Measurements from ENCODE around the gene HSPB8.

The HSPB8 gene, protein sequence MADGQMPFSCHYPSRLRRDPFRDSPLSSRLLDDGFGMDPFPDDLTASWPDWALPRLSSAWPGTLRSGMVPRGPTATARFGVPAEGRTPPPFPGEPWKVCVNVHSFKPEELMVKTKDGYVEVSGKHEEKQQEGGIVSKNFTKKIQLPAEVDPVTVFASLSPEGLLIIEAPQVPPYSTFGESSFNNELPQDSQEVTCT

DNA sequence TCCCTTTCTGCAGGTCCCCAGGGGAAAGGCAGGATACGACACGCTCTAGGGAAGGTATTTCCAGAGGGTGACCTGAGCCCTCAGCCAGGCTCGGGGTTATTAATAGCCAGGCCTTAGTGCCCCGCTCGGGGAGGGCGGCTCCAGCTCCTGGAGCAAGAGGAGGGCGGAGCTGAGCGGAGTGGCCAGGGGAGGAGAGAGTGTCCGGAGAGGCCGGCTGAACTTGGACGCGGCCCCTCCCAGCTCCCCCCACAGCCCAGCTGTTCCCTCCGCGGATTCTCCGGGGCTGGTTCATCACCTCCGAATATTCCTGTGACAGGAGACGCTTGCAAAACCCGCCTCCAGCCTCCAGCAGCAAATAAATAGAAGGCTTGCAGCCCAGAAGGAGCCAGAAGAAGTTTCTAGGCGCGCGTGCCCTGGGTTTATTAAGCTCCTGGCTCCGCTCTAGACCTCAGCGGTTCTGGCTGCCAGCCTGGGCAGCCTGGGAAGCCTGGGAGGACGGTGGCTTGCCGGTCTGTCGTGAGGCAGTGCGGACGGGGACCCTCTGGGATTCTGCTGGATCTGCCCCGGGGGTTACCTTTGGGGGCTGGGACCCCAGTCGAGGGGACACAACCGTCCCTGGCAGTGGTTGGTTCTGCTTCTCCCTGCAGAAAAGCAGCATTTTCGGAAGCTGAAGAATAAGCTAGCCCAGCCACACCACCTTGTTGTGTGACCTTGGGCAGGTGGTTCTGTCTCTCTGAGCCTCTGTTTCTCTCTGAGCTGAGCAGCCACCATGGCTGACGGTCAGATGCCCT is at the start of gene HSPB8:
Gene HSPB8, plus strand, starts transcription at position 388 of the 791 bp plus-strand sequence. Its CDS starts 382 bp downstream, at position 770.
- no peak for DNase-seq

GRCh38 chr12:119129827-119130434 is 48.8 kb upstream of the HSPB8 start:
- no peak for DNase-seq

- no peak for DNase-seq
These were observed 48.2 kb upstream of the HSPB8 start for GRCh38 chr12:119130523-119130922.

GRCh38 chr12:119134284-119135072 is 44.3 kb upstream of the HSPB8 start:
- no peak for DNase-seq

GRCh38 chr12:119136811-119137410 is 41.8 kb upstream of the HSPB8 start:
- no peak for DNase-seq

- DNase-seq = no peak
These were observed 39.3 kb upstream of the HSPB8 start for GRCh38 chr12:119139448-119139847.

- no peak for DNase-seq
These were observed 33.4 kb upstream of the HSPB8 start for GRCh38 chr12:119145367-119145766.

GRCh38 chr12:119147847-119148448 is 30.8 kb upstream of the HSPB8 start:
- no peak for DNase-seq

DNA sequence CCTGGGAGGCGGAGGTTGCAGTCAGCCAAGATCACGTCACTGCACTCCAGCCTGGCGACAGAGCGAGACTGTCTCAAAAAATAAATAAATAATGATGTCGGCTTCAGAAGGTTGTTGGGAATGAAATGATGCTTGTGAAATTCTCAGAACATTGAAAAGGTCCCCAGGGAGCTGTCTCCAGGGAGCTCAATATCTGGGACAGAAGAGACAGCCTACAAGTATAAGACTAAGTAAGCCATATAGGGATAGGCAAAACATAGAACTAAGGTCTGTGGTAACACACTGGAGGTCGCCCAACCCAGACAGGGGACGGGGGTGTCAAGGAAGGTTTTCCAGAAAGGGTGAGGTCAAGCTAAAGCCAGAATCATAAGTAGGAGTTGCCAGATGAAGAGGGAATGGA is 29.5 kb upstream of the HSPB8 start:
- DNase-seq = no peak

DNA sequence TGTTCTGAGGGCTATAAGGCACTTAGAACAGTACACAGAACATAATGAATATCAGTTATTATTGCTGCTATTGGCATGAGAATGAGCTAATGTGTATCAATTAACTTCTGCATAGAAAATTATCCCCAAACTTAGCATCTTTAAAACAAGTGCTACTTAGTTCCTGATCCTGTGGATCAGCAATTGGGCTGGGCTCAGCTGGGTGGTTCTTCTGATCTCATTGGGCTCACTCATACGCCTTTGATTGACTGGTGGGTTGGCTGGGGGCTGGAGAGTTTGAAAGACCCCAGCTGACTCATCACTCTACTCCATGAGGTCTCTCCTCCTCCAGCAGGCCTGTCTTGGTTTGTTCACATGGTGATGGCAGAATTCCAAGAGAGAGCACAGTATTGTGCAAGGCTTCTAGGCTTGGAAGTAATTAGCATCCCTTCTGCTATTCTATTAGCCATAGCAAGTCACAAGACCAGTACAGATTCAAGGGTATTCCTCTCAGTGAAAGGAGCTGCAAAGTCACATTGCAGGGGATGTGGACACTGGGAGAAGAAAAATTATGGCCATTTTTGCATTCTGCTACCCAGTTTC is 27.2 kb upstream of the HSPB8 start:
- no peak for DNase-seq

DNA sequence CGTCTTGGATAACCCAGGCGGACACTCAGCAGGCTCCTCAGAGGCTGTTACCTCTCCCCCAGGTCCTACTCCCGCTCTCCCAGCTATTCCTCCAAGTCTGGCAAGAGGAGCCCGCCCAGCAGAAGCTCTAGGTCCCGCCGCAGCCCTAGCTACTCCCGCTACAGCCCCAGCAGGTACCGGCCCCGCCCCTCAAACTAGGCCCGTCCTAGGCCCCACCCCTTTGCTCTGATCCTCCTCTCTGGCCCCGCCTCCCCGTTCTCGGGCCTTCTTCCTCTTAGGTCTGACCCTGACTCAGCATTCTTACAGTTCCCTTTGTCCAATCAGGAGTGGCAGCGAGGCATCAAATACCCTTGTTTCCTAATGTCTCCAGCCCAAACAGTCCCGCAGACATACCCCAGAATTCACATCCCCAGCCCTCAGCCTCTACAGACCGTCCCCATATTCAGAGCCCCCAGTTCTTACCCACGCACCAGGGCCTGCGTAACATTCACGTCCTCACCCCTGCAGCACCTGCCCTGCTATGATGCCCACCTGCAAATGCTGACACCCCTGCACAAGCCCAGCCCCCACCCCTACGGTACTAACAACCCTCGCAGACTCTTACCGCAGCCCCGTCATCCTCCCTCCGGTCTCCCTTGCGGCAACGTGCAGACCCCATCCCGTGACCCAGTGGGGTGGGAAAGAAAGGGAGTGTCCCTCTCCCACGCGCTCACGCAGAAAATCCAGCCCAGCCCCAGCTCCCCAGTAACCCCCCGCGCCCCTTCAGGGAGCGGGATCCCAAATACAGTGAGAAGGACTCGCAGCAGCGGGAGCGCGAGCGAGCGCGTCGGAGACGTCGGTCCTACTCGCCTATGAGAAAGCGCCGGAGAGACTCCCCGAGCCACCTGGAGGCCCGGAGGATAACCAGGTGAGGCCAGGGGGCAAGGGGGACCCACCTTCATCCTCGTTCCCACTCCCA is 25.0 kb upstream of the HSPB8 start:
- peak; percentile 7 for DNase-seq

GRCh38 chr12:119154435-119154818 is 24.3 kb upstream of the HSPB8 start:
- no peak for DNase-seq

- DNase-seq = no peak
These were observed 22.2 kb upstream of the HSPB8 start for GRCh38 chr12:119156401-119157044.

DNA sequence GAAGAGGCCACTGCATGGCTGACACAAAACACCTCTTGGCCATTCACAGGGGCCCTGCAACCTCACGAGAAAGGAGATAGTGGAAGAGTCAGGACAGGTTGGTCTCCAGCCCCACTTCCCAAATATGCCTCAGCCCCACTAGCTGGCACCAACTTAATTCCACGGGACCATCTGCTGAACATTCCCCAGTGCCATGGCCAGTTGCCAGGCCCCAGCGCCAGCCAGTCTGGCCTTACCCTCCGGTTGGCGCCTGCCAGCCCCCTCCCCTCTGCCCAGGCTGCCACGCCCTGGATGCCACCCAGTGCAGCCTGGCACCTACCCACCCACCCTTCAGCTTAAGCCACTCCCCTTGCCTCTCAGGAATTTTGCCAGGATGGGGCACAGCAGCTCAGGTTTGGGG is 21.2 kb upstream of the HSPB8 start:
- no peak for DNase-seq

DNA sequence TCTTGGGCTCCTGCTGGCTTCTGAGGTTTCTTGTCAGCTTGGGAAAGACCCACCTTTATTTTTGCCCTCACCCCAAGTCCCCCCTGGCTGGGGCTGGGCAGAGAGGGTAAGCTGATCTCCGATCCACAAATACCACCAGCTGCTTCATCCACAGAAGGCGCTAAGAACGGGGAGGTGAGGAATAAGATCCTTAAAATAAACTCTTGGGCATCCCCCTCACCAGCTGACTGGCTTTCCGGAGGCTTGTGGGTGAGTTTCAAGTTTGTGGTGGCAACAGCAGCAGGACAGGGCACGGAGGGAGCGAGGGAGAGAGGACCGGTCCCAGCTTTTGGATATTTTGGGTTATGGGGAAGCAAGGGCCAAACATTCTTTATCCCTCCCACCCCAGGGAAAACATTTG is 20.8 kb upstream of the HSPB8 start:
- no peak for DNase-seq

GRCh38 chr12:119158402-119158801 is 20.3 kb upstream of the HSPB8 start:
- DNase-seq = no peak

DNA sequence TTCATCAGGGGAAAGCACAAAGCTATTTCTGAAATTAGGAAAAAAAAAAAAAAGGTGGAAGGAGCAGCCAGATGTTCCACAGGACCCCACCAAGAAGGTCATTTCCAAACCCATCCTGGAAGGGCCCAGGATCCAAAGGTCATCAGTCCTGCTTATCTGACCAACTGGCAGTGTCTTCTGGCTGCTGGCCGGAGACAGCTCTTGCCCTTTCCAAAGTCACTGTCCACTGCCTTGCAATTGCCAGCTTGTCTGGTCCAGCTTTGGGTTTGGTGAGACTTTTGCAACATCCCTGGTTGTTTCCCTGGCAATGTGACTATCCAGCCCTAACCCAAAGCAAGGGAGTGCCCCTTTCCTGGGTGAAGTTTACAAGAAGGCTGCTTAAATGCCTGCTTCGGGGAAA is 18.9 kb upstream of the HSPB8 start:
- no peak for DNase-seq

DNA sequence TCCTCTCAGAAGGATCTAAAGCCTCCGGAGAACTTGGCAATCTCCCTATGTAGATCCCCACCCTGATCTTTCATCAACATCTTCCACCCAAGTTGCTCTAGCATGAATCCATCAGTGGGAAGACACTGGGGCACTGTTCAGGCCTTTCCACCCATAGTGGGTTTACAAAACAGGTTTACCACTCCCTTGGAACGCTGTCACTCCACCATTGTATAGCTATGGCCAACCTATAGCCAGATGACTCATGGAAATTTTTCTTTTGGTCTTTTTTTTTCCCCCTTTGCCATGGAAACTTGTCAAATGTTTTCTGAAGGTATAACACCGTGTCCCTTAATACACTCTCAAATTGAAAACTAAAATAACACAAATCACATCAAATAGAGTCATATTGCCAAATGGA is 10.8 kb upstream of the HSPB8 start:
- DNase-seq = no peak

DNA sequence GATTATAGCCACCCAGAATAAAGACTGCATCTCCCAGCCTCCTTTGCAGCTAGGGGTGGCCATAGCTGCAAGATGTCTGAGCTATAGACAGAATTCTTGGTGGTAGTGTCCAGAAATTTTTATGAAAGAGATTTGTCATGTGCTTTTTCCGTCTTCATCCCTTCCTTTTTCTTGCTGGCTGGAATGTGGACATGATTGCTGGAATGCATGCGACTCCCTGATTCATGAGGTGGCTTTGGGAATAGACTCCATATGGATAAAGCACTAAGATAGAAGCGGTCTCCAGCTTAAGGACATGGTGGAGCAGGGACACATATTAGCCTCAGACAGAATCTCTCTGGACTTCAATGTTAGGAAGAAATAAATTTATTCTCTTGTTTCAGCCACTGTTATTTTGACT is 10.0 kb upstream of the HSPB8 start:
- DNase-seq = no peak

DNA sequence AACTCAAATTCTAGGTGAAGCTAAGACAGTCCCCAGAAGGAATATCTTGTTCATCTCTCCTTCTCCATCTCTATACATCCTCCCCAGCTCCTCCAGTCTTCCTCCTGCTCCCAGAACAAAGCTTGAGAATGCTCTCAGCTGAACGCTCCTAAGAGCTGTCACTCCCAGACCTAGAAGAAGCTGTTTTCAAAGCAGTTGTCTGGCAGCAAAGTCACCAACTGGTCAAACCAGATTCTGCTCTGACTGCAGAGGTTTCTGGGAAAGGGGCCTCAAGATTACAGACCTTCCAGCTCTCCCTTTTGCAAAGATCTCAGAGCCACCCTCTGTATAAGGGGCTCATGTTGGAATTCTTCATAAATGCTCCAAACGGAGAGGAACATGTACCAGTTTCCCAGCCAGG is 9.6 kb upstream of the HSPB8 start:
- no peak for DNase-seq
